Stimulated activated CD8-positive, alpha-beta memory T cell treated with anti-CD3 and anti-CD28 coated beads, Interleukin-12 subunit alpha, Interleukin-12 subunit beta, amount 100 ng/mL, for 1 hour (primary cell): ENCODE measurements around the gene DDOST.
"Not testable (repeated sequence)": the region's sequence is repeated elsewhere in the genome, so short reads cannot be mapped to it uniquely, and the experiment has no call there.

Source experiments
- DNase-seq: peaks from one replicate; pipeline ENCODE4 v3.0.0-alpha.2; 2020; ENCODE audit warnings: low read depth

DDOST gene

DNA sequence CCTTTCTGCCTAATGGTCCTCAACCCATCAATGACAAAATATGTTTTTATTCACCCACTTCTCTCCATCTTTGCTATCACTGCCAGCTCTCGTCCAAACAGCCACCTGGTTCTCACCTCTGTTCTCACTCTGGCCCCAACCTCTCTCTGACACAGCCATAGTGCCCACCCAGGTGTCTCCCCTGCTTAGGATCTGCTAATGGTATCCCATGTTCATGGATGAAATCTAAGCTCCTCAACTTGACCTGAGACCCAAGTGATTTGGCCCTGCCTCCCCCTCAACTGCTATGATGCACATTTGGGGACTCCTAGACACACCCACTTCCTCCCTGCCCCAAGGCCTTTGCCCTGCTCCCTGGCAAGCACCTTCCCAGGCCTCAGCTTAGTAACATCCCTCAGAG lies 30.7 kb upstream of the DDOST start:
- no peak for DNase-seq

DNA sequence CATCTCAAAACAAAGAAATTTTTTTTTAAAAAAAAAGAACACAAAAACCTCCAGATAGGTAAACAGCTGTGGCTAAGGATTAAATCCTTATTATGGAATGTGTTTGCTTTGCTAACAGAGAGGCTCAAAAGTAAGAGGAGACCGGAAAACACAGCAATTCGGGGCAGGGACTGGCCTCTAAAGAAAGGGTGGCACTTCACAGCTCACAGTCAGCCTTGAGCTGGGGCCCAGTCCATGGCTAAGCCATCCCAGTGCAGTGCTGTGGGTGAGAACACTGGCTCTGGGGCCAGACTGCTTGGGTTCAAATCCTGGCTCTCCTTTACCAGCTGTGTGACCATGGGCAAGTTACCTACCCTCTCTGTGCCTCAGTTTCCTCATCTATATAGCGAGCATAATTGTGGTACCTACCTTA lies 28.5 kb upstream of the DDOST start:
- DNase-seq = no peak

GRCh38 chr1:20686883-20687725 lies 25.9 kb upstream of the DDOST start:
- no peak for DNase-seq

DNA sequence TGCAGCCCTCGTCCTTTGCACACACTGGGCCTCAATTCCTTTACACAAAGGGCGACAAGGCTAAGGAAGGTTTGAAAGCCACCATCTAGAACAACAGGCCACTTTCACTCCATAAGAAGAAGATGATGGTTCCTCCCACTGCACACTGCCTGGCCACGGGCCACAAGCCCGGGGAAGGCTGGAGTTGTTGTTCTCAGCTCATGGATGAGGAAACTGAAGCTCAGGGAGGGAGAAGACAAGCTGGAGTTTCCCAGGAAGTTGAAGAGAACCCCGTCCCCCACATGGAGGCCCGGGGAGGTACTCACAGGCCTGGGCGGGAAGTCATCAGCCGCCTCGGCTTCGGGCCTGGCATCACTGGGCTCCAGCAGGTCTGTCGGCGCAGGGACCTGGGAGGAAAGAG lies 24.6 kb upstream of the DDOST start:
- DNase-seq = no peak

GRCh38 chr1:20685099-20685662 lies 24.0 kb upstream of the DDOST start:
- no peak for DNase-seq

- no peak for DNase-seq
Observed at GRCh38 chr1:20684651-20685050, 23.5 kb upstream of the DDOST start.

DNA sequence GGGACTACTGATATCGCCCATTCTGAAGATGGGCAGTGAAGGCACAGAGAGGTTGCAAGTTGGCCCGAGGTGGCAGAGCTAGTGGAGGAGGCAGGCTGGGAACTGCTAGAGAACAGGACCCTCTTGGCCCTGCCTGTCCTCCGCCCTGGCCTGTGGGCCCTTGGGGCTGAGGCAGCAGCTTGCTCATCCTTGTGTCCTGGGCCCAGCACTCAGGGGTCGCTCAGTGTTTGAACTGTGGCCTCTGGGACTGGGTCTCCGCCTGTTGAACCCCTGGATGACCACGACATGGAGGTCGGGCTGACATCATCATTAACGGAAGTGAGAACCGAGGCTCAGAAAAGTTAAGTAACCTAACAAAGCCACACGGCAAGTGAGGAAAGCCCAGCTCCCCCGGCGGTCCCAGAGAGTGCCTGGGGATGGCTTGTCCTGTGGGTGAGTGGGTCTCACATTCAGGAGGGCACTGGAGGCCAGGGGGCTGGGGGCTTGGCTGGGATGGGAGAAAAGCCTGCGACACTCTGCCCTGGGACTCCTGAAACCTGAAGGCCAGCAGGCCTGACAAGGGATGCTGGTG lies 23.0 kb upstream of the DDOST start:
- DNase-seq = no peak

- DNase-seq = no peak
Observed at GRCh38 chr1:20683614-20684013, 22.4 kb upstream of the DDOST start.

- DNase-seq = no peak
Observed at GRCh38 chr1:20682571-20683236, 21.5 kb upstream of the DDOST start.

- DNase-seq = no peak
Observed at GRCh38 chr1:20681999-20682398, 20.8 kb upstream of the DDOST start.

DNA sequence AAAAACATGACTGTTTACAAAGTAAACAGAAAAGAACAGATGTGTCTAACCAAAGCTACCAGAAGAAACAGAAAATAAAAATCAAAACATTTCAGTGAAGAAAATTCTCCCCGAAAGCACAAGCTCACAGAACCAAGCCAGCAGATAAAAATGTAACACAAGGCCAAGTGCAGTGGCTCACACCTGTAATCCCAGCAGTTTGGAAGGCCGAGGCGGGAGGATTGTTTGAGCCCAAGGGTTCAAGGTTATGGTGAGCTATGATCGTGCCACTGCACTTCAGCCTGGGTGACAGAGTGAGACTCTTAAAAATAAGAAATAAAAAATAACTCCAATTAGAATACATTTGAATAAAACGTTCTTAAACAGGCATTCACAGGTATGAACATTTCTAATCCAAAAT lies 19.1 kb upstream of the DDOST start:
- no peak for DNase-seq

- no peak for DNase-seq
Observed at GRCh38 chr1:20678599-20678998, 17.4 kb upstream of the DDOST start.

- DNase-seq = not testable (repeated sequence)
Observed at GRCh38 chr1:20673626-20674025, 12.5 kb upstream of the DDOST start.

DNA sequence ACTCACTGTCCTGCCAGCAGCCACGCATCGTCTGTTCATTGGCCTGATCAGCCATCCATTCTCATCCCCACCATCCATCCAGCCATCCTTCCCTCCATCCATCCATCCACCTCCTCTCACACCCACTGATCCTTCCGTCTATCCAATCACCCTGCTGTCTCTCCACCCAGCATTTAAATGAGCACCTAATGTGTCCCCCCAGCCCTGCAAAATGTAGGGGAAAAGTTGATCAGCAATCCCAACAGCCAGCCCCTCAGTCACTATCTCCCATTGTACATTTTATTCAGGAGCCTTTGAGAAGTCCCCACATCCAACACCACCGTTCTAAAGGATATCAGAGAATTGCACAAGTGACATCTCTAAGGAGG lies 11.1 kb upstream of the DDOST start:
- DNase-seq = no peak

- DNase-seq = no peak
Observed at GRCh38 chr1:20670936-20671335, 9.8 kb upstream of the DDOST start.

DNA sequence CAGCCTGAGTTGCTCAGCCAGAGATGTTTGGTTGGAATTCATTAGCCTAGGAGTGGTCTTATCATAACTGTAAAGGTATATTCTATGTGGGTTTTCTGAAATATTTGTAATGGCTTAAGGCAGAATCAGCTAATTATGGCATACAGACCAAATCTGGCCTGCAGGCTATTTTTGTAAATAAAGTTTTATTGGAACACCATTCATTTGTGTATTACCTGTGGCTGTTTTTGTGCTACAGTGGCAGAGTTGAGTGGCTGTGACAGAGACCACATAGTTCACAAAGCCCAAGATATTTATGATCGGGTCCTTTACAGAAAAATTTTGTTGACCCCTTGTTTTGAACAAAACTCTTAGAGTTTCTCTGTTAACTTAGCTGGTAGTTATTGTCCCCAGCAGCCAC lies 7.4 kb upstream of the DDOST start:
- DNase-seq = no peak

DNA sequence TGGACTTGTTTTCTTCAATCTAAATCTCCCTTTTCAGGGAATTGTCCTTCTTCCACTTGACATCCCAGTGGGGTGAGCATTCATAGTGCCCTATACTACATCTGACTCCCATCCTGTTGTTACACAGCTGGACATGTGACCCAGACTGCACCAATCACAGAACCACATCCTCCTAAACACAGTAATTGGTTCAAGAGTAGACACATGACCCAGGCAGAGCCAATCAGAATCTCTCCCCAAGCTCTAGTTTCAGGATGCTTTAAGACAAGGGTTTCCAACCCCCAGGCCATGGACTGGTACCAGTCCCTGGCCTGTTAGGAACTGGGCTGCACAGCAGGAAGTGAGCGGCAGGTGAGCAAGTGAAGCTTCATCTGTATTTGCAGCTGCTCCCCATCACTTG lies 5.6 kb upstream of the DDOST start:
- no peak for DNase-seq

- no peak for DNase-seq
Observed at GRCh38 chr1:20666146-20666545, 5.0 kb upstream of the DDOST start.

DNA sequence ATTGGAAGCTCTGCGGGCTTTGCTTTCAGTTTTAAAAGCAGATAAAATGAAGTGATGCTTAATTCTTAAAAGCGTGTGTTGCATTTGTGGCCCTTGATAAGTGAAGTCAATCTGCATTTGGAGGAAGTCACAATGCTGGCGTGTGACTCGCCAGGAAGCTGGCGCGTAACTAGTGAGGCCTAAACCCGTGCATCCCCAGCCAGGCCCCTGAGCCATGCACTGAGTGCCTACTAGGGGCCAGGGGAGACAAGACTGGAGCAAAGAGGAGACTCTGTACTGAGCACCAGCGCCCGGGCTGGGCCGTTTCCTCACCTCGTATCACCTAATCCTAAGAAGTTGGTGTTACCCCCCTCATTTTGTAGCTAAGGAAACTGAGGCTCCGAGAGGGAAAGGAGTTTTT lies 4.6 kb upstream of the DDOST start:
- DNase-seq = no peak

DNA sequence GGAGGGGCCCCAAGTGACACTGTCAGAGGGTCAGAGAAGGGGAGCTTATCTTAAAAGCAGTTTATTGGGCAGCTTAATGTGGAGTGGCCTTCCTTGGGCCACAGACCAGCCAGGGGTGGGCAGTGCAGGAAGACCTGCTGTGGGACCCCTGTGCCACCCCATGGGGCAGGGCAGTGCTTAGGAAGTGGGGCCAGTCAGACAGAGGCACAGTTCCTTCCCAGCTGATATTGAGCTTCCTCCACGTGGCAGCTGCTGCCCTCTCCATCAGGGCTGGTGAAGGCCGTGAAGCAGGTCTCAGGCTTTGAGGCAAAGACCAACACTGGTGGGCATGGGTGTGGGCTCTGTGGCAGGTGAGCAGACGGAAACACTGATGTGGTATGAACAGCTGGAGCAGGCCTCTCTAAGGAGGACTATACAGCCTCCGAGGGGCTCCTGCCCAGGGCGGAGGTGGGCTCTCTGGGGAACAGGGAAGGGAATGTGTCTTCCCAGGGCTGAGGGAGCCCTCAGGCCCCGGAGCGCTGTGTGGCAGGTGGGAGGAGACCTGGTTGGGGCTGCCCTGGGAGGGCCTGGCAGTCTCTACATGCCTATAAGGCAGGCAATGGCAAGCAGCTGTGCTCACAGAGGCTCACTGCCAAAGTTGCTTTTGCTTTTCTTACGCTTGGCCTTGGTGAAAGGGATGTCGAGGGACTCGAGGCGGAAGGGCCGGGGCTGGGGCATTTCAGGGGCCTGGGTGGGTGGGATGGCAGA lies 3.0 kb upstream of the DDOST start:
- DNase-seq = no peak

DNA sequence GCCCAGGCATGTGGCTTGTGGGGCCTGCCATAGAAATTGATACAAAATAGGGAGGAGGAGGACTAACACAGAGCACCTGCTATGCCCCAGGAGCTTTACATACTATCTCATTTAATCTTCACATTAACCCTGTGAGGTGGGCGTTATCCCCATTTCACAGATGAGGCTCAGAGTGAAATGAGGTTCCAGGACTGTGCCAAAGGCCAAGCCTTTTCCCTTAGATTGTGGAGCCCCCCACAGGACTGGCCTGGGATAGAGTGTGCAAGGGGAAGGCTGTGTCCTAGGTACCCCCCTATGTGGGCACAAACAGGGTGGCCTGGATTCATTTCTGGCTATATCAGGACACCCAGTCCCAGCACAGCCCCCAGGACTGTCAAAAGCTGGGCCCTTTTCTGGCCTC lies 2.2 kb upstream of the DDOST start:
- no peak for DNase-seq

- DNase-seq = no peak
Observed at GRCh38 chr1:20662110-20662475, 924 bp upstream of the DDOST start.

- no peak for DNase-seq
Observed at GRCh38 chr1:20660847-20661206, 342 bp downstream of the DDOST start.
